Gastroesophageal sphincter (tissue), 3 donors: ENCODE data around the gene ZCCHC14.

Experiments used
- POLR2A ChIP-seq, 2 donors: fragments of 450-650 bp; IDR thresholded peaks; one replicate each; pipeline ENCODE4 v1.6.1; 2017; ENCODE audit warnings: antibody characterized with exemption in 2 of 2, mild to moderate bottlenecking in 2 of 2, moderate library complexity in 1 of 2
- TF ChIP-seq, protein P1 (sequence below), 4 experiments: fragments of 200-600 bp in 2 of 4; fragments of 450-650 bp in 2 of 4; sonication (generic) in 1 of 4; IDR thresholded peaks; one replicate each; pipeline ENCODE4 v1.5.1; 2017 to 2019; ENCODE audit warnings: antibody characterized with exemption in 4 of 4, mild to moderate bottlenecking in 2 of 4, moderate library complexity in 2 of 4

DNA sequence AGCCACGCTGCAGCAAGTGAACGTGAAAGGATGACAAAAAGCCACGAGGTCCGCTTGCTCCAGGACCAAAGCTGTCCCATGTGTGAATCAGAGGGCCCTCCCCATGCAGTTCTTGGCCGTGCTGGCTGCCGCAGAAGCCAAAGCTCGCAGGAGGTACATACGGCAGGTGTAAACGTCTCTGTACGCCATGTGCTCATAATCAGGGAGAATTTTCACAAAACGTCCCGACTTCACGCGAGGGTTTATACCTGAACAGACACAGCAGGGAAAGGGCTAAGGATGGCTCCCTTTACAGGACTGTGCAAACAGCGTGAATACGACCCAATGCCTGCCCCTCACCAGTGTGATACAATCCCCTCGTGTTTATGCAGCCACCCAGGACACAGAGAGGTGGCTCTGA, 134.6 kb downstream of the ZCCHC14 start:
- TF ChIP-seq POLR2A (IDR thresholded peaks at IDR 0.05), result no peak
- TF ChIP-seq, protein P1, sequence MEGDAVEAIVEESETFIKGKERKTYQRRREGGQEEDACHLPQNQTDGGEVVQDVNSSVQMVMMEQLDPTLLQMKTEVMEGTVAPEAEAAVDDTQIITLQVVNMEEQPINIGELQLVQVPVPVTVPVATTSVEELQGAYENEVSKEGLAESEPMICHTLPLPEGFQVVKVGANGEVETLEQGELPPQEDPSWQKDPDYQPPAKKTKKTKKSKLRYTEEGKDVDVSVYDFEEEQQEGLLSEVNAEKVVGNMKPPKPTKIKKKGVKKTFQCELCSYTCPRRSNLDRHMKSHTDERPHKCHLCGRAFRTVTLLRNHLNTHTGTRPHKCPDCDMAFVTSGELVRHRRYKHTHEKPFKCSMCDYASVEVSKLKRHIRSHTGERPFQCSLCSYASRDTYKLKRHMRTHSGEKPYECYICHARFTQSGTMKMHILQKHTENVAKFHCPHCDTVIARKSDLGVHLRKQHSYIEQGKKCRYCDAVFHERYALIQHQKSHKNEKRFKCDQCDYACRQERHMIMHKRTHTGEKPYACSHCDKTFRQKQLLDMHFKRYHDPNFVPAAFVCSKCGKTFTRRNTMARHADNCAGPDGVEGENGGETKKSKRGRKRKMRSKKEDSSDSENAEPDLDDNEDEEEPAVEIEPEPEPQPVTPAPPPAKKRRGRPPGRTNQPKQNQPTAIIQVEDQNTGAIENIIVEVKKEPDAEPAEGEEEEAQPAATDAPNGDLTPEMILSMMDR (IDR thresholded peaks at IDR 0.05), result no peak
